Tongue (tissue), 2 donors: ENCODE measurements around the gene NLGN2. TPM values are rescaled to one million over a fixed set of nuclear protein-coding genes. Genes with fewer than 3 reads are reported as not detected.

ENCODE experiments used
- DNase-seq: peaks from one replicate; pipeline ENCODE4 v3.0.0-alpha.2; 2015
- total RNA-seq: library from RNA; depleted of rRNA; stranded (reverse); fragments of >200 nt; gene quantifications from one replicate; pipeline ENCODE4 v1.2.3, GENCODE V29; 2014

The NLGN2 gene
- total RNA-seq, 1 donor from 2014 or later, result 9.3 TPM

DNA sequence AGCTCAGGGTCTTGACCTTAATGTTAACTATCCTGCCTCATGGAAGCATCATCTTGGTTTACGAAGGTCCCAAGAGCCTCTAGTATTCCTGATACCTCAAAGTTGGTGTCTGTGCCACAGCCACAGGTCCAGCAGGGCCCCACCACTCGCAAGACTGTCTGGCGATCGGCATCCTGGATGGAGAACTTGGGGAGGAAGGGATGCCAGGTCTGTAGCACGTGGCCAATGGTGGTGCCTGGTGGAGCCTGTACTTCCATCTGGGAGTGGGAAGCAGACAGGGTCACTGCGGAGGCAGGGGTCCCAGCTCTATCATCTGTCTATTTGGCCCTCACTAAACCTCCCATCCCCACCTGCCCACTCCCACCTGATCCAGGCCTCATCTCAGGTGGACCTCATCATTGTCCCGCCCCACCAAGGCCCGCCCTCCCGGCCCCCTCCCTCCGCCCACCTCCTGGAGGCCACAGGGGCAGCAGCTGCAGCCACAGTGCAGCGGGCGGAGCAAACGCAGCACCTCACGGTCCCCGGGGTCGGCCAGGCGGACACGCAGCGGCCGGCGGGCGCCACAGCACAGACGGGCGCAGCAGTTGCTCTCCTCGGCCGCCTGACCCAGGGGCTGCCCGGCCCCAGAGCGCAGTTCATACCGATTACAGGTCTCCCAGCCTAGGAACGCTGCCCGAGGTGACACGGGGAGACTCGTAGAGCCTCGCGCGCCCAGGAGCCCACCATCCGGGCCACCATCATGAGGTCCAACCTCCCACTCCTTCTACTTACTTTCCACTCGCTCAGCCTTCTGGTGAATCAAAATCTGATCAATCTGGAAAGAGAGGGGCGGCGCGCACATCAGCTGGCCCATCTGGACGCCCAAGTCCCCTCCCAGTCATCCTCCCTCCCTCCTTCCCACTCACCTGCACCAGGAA, 14.7 kb upstream of the NLGN2 start:
- no peak for DNase-seq

DNA sequence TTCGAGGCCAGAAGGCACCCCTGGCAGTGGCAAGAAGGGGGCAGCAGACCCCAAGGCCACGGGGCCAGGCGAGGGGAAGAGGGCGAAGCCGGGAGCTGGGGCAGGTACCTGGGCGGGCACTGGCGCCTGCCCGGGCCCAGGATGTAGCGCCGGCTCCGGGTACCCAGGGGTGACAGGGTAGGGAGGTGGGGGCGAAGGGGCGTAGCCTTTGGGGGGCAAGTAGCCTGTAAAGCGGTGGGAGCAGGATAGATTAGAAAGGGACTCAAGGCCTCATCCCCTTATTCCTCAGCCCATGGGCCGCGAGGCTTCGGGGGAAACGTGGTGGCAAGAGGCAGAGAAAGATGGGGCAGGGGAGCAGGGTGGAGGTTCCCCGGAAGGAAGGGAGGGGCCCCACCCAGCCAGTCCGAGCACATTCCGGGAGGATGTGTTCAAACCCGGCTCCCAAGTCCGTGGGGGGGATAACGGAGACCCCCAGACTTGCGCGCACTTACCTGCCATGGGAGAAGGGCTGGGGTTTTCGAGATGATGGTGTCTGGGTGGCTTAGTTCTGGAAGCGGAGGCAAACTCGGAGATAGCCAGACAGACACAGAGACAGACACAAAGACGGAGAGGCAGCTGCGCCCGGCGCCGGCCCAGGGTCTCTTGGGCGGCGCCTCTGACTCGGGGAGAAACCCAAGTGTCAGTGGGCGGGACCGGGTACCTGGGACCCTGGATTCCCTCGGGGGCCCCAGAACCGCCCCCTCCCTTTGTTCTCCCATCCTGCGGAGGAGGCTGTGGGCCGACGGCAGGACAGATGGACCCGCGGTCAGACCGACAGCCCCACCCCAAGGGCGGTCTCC, 13.8 kb upstream of the NLGN2 start:
- DNase-seq, result peak; percentile 43

GRCh38 chr17:7394452-7395191, 13.0 kb upstream of the NLGN2 start, which contains the start of gene PLSCR3:
PLSCR3 (minus strand) TSS chr17:7394525; CDS start chr17:7394110, 415 bp downstream.
- peak; percentile 91 for DNase-seq

DNA sequence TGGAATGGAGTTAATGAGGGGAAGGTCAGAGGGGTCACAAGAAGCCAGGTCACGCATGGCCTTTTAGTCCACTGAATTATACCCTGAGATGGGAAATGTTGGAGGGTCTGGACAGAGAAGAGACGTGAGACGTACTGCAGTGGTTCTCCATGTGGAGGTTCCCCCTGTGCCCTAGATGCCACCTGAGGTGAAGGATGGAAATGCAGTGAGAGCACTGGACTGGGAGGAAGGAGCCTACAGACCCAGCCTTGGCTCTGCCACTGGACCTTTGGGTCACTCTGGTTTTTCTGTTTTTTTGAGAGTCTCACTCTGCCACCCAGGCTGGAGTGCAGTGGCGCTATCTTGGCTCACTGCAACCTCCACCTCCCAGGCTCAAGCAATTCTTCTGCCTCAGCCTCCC, 11.5 kb upstream of the NLGN2 start:
- no peak for DNase-seq

DNA sequence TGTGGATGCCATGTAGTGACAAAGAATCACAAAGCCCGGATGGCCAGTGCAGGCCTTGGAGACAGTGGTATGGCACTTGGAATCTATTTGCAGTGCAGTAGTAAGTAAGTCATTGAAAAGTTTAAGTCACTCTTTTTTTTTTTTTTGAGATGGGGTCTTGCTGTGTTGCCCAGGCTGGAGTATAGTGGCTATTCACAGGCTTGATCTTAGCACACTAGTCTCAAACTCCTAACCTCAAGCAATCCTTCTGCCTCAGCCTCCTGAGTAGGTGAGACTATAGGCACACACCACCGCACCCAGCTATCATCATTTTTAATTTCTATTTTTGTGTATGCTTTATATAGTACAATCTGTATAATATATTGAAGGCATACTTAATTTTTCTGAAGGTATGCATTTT, 9.0 kb upstream of the NLGN2 start:
- no peak for DNase-seq

DNA sequence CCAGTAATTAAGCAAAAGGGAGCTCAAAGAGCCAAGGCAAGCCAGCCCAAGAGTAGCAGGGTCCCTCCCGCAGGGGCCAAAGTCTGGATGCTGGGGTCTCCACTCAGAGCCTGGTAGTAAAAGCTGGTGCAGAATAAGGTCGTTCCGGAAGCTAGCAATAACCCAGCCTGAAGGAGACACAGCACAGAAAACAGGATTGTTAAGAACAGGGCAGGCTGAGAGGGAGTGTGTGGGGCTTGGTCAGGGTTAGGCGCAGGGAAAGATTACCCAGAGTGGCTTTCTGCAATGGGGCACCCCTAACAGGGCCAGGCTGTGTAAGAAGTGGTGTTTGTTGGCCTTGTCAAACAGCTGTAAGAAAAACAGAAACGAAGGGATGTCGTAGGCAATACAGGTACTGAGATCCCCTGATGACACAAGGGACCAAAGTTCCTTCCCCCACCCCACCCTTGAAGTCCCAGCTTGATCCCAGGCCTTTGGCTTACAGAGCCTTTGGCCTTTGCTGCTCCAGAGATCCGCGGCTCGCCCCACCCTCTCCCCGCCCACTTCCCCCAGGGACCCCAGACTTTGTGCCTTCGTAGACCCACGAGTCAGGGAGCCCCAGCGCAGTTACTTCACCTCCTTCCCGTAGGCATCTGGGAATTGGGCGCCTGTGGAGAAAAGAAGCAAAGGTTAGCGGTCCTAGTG, 4.5 kb upstream of the NLGN2 start:
- peak; percentile 66 for DNase-seq

GRCh38 chr17:7403727-7403976, 4.0 kb upstream of the NLGN2 start:
- DNase-seq, result no peak

GRCh38 chr17:7403977-7404736, 3.5 kb upstream of the NLGN2 start, which contains the start of gene TMEM256:
TMEM256 (minus strand) TSS chr17:7404097; CDS start chr17:7404084, 13 bp downstream.
- DNase-seq, result peak; percentile 100

DNA sequence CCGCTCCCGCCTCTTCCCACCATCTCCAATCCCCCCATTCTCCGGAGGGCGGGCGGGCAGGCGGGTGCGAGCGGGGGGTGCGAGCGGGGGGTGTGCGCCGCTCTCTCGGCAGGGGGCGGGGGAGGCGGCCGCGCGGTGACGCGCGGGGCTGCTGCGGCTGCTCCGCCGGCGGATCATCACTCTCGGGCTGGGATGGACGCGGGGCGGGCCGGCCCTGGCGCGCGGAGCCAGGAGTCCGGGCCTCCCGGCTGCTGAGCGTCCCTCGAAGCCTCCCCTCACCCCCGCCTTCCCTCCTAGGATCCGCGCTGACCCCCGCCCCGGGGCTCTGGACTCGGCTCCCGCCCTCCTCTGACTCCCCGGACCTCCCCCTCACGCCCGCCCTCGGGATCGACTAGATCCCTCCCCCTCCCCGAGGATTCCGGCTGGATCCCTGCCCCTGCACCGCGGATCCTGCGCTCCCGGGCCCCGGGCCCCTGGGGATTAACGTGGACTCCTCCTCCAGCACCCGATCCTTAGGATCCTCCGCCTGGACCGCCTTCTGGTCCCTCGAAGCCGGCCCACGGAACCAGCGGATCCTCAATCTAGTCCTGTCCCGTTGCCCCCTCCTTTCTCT, 2.8 kb upstream of the NLGN2 start:
- no peak for DNase-seq

DNA sequence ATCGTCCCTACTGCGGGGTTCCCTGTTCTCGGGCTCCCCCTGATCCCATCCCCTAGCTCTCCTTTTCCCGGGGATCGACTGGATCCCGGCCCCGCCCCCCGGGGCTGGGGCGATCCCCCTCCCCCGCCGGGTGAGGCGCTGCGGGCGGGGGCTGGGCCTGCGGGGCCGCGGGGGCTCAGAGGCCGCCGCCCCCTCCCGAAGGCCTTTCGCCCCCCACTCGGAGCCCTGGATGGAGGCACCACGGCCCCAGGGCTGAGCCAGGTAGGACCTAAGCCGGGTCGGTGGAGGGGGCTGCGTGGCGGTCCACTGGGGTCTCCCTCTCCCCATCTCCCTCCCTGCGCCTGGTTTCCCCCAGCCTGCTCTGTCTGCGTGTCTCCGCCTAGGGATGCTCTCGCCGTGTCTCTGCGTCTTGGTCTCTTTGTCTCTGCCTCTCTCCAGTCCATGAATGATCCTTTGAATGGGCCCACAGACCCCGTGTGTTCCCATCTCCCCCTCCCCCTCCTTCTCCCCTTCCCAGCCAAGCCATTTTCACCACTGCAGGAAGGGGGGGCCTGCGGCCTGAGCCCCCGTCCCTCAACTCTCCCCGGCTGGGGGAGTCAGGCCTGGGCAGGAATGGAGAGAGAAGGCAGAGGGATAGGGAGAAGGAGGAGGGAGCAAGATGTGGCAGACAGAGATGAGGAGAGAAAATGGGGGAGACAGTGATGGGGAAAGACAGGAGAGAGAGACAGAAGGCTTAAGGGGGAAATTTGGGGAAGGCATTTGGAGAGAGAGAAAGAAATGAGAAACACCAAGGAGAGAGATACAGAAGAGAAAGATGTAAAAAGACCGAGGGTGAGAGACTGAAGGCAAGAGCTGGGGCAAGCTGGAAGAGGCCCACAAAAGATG, 2.1 kb upstream of the NLGN2 start:
- DNase-seq, result peak; percentile 42

DNA sequence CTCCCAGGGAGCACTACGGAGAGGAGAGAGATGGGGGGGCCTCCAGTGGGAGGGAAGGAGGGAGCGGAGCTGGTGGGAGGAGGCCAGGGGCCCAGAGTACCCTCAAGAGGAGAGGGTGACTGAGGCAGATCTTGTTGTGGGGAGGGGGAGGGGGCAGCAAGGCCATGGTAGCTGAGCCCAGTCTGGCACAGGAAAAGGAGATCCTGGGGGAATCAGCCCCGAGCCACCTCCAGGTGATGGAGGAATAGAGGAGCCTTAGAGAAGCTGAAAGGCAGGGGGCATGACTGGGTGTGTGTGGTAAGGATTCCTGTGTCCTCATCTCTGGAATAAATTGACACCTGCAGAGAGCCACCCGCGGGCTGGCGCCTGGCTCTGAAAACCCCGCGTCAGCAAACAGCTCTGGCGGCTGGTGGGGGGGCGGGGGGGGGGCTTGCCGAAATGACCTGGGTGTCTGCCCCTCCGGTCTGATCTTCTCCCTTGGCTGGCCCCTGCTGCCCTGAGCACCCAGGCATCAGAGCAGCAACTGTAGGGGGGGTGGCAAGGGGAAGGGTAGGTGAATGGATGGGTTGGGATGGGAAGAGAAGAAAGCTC, 1.3 kb upstream of the NLGN2 start:
- DNase-seq, result no peak

DNA sequence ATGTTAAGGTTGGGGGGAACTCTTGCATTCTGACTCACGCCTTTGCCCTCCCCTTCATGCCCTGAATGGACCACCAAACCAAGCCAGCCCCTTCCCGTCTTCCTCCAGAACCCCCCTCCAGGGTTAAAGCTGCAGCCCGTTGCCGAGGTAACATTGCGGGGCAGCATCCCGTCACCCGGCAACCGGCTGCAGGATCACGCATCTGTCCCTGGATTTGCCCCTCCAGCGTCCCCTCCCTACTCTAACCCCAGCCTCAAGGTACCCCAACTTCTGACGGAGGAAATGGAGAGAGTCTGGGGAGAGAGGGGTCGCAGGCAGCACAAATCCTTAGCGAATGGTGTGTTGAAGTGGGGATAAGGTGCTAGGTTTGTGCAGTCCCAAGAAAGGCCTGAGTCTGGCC, 563 bp upstream of the NLGN2 start:
- DNase-seq, result no peak

DNA sequence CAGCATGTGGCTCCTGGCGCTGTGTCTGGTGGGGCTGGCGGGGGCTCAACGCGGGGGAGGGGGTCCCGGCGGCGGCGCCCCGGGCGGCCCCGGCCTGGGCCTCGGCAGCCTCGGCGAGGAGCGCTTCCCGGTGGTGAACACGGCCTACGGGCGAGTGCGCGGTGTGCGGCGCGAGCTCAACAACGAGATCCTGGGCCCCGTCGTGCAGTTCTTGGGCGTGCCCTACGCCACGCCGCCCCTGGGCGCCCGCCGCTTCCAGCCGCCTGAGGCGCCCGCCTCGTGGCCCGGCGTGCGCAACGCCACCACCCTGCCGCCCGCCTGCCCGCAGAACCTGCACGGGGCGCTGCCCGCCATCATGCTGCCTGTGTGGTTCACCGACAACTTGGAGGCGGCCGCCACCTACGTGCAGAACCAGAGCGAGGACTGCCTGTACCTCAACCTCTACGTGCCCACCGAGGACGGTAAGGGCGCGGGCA, 645 bp downstream of the NLGN2 start:
- DNase-seq, result no peak

DNA sequence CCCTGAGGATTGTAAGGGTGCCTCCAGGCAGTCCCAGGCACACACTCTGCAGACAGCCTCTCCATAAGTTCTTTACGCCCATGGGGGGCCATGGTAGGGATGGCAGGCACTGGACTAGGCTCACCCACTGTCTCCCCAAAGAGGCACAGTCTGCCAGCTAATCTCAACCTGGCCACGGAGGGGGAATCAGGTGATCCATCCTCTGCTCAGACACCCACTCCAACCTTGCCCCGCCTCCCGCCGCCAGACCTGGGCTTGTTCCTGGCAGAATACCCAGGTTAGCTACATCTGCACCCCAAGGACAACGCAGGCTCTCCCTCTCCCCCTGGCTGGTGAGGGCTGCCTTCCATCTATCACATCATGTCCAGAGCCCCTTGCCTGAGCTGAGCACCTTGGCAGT, 1.2 kb downstream of the NLGN2 start:
- DNase-seq, result no peak

DNA sequence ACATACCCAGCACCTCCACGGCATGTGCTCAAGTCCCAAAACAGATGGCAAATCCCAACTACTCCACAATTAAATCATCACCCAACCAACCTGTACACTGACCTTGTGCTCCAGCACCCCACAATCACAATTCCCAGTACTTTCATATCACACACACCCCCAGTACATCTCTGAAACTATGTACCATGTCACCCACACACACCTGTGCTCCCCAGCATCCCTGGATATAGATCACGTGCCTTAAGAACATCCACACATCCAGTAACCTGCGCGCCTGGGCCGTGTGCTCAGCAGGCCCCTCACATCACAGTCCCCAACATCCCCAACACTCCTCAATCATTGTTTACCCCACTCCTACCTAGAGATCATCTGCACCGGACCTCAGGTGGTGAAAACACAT, 2.1 kb downstream of the NLGN2 start:
- DNase-seq, result no peak

DNA sequence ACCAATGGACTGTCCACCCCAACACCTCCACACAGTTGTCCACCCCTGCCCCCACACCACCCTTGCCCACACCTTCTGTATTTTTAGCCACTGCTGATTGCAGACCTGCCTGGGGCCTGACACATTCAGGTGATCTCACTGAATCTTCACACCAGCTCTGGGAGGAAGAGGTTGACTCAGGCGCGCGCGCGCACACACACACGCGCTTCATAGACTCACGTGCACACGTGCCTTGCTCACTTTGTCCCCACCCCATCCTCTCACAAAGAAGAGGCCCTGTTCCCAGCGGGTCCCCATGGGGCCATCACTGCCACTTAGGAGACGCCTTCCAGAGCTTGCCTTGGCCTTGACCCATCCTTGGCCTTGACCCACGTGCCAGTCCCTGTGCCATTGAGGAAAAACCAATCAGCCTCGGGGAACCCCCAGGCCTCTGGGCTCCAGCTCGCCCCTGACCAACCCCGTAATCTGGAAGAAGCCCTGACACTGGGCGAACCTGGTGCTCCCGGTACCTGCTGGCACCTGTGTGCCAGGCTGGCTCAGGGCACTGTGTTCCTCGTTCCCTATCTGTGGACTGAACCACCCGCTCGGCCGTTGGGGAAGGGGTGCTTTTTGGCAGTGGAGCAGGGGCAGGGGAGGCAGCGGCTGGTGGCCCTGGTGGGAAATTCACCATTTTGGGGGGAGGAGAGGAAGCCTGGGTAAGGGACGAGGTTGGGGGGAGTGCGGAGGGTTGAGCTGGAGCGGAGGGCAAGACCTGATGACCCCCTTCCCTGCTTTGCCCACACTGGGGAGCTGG, 3.2 kb downstream of the NLGN2 start:
- no peak for DNase-seq

- no peak for DNase-seq
Observed at GRCh38 chr17:7411427-7411750, 3.7 kb downstream of the NLGN2 start.

DNA sequence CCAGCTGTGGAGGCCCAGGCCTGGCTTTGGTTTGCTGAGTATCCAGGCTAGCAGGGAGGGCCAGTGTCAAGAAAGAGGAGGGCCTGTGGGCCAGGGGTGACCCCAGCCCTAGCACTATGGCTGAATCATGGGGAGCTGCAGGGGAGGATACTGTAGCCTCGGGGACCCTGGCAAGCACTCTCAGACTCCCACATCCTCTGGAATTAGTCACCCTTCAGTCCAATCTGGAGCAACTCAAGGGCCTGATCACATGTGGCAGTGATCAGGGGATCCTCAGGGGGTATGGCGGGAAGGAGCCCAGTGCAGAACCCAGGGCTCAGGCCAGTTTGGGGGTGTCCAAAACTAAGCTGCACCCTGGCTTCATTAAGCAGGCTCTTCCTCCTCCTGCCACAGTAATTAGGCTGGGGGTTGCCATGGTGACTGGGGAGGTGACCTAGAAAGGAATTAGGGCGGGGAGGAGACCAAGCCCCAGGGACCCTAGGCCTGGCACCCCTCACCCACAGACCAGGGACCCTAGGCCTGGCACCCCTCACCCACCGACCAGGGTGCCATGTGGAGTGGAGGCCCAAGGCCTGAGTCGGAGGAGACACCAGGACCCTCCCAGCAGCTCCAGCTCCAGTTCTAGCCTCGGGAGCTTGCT, 5.8 kb downstream of the NLGN2 start:
- no peak for DNase-seq
